GM06990 (cell line): ENCODE results near the gene SDK1.

Experiments
- DNase-seq: peaks from one replicate; pipeline ENCODE4 v3.0.0-alpha.2; 2011; ENCODE audit not compliant: insufficient read length; ENCODE audit errors: extremely low read depth
- H3K27me3 ChIP-seq: replicated peaks from 2 replicates; pipeline ENCODE4 v1.6.0; 2011; ENCODE audit warnings: low read length; ENCODE audit not compliant: control insufficient read depth, insufficient read depth
- H3K36me3 ChIP-seq: 2 replicates; pipeline ENCODE4 v1.5.1; 2011; ENCODE audit warnings: low read length; ENCODE audit not compliant: control insufficient read depth, insufficient read depth
- H3K4me3 ChIP-seq: replicated peaks from 2 replicates; pipeline ENCODE4 v1.5.1; 2011; ENCODE audit warnings: low read depth, mild to moderate bottlenecking, control low read depth, low read length
- CTCF ChIP-seq: IDR thresholded peaks from 2 replicates; pipeline ENCODE4 v1.5.1; 2011; ENCODE audit warnings: low read length, control low read depth, mild to moderate bottlenecking, inconsistent platforms; ENCODE audit not compliant: insufficient read depth, poor library complexity, severe bottlenecking

SDK1 gene

GRCh38 chr7:3710531-3710930 lies 409.5 kb downstream of the SDK1 start:
- no peak for DNase-seq

GRCh38 chr7:3712841-3713240 lies 411.8 kb downstream of the SDK1 start:
- no peak overlapping the region for H3K4me3 ChIP-seq
- no peaks in the 10 kb centered on the region for H3K36me3 ChIP-seq
- no peak for TF ChIP-seq CTCF
- H3K27me3 ChIP-seq, result no peaks in the 10 kb centered on the region
- no peak for DNase-seq

More at GRCh38 chr7:3710531-3710930, 409.5 kb downstream of the SDK1 start:
- no peak for TF ChIP-seq CTCF
- H3K36me3 ChIP-seq, result no peaks in the 10 kb centered on the region
- H3K27me3 ChIP-seq, result no peaks in the 10 kb centered on the region
- H3K4me3 ChIP-seq, result no peak overlapping the region

- TF ChIP-seq CTCF, result no peak
- no peaks in the 10 kb centered on the region for H3K36me3 ChIP-seq
- no peak for DNase-seq
Observed at GRCh38 chr7:3721422-3721821, 420.4 kb downstream of the SDK1 start.

GRCh38 chr7:3722396-3722922 lies 421.4 kb downstream of the SDK1 start:
- H3K4me3 ChIP-seq, result no peak overlapping the region
- H3K27me3 ChIP-seq, result no peaks in the 10 kb centered on the region
- no peaks in the 10 kb centered on the region for H3K36me3 ChIP-seq
- no peak for TF ChIP-seq CTCF
- DNase-seq, result peak; percentile 6

More at GRCh38 chr7:3721422-3721821, 420.4 kb downstream of the SDK1 start:
- no peak overlapping the region for H3K4me3 ChIP-seq
- no peaks in the 10 kb centered on the region for H3K27me3 ChIP-seq

GRCh38 chr7:3725155-3726059 lies 424.4 kb downstream of the SDK1 start:
- TF ChIP-seq CTCF, result no peak

More at GRCh38 chr7:3725155-3726059, 424.4 kb downstream of the SDK1 start:
- Histone ChIP-seq H3K36me3 (no peaks in the 10 kb centered on the region), H3K4me3 (no peak overlapping the region), H3K27me3 (no peaks in the 10 kb centered on the region)
- DNase-seq, result no peak
